HG02759 (cell line): Measurements from ENCODE around the gene NFIB.

Experiments used
- ATAC-seq: cut with Tn5 transposase; IDR thresholded peaks from one replicate; pipeline ENCODE4 v1.9.1; 2021; ENCODE audit warnings: mild to moderate bottlenecking, moderate library complexity; ENCODE audit not compliant: unreplicated experiment

The NFIB gene

GRCh38 chr9:14307989-14308852 lies 5.7 kb downstream of the NFIB start:
- ATAC-seq = no peak

- ATAC-seq = no peak
Measured at GRCh38 chr9:14306672-14307660, 7.0 kb downstream of the NFIB start.

- no peak for ATAC-seq
Measured at GRCh38 chr9:14306188-14306587, 7.8 kb downstream of the NFIB start.

GRCh38 chr9:14304259-14304658 lies 9.7 kb downstream of the NFIB start:
- ATAC-seq = no peak

GRCh38 chr9:14303521-14303920 lies 10.4 kb downstream of the NFIB start:
- no peak for ATAC-seq

- no peak for ATAC-seq
Measured at GRCh38 chr9:14303100-14303499, 10.8 kb downstream of the NFIB start.

- ATAC-seq = no peak
Measured at GRCh38 chr9:14302405-14302804, 11.5 kb downstream of the NFIB start.

- no peak for ATAC-seq
Measured at GRCh38 chr9:14301583-14302021, 12.3 kb downstream of the NFIB start.

- no peak for ATAC-seq
Measured at GRCh38 chr9:14301006-14301405, 12.9 kb downstream of the NFIB start.

GRCh38 chr9:14300588-14300987 lies 13.4 kb downstream of the NFIB start:
- ATAC-seq = no peak

GRCh38 chr9:14300040-14300439 lies 13.9 kb downstream of the NFIB start:
- ATAC-seq = no peak

GRCh38 chr9:14298601-14299022 lies 15.3 kb downstream of the NFIB start:
- ATAC-seq = no peak

- no peak for ATAC-seq
Measured at GRCh38 chr9:14296495-14297113, 17.3 kb downstream of the NFIB start.

GRCh38 chr9:14294659-14295058 lies 19.3 kb downstream of the NFIB start:
- no peak for ATAC-seq

GRCh38 chr9:14293801-14294200 lies 20.1 kb downstream of the NFIB start:
- ATAC-seq = no peak

GRCh38 chr9:14292181-14292739 lies 21.7 kb downstream of the NFIB start:
- ATAC-seq = no peak

GRCh38 chr9:14289916-14290315 lies 24.0 kb downstream of the NFIB start:
- ATAC-seq = no peak

GRCh38 chr9:14288433-14288832 lies 25.5 kb downstream of the NFIB start:
- ATAC-seq = no peak

- no peak for ATAC-seq
Measured at GRCh38 chr9:14286121-14286520, 27.8 kb downstream of the NFIB start.

GRCh38 chr9:14283276-14283675 lies 30.7 kb downstream of the NFIB start:
- ATAC-seq = no peak

GRCh38 chr9:14281876-14282275 lies 32.1 kb downstream of the NFIB start:
- ATAC-seq = no peak
